ENCODE measurements around the gene NLK. TPM values are rescaled to one million over a fixed set of nuclear protein-coding genes. Genes with fewer than 3 reads are reported as not detected.

The NLK gene
- total and polyA plus RNA-seq, 12 donors: 5.2 to 27.3 (median 20.7) TPM

- ATAC-seq: no peak
- no peak for DNase-seq
- peaks cover 0 to 5% (median 0%) of the 10 kb centered on the region in 9 donors for H3K4me1 ChIP-seq
Observed at GRCh38 chr17:28199728-28200127, 157.3 kb downstream of the NLK start.

GRCh38 chr17:28201315-28201714 is 158.8 kb downstream of the NLK start:
- H3K4me1 ChIP-seq: peaks cover 0 to 5% (median 0%) of the 10 kb centered on the region in 9 donors
- ATAC-seq (no peak), DNase-seq (no peak)
- WGBS, 2 donors: 84 to 89% methylated on average over 3 of the region's 3 CpGs
- no peaks in the 10 kb centered on the region for H3K9me3 ChIP-seq
- intact Hi-C loops (cut with DNase I): no loop called here
- TF ChIP-seq, protein P1, sequence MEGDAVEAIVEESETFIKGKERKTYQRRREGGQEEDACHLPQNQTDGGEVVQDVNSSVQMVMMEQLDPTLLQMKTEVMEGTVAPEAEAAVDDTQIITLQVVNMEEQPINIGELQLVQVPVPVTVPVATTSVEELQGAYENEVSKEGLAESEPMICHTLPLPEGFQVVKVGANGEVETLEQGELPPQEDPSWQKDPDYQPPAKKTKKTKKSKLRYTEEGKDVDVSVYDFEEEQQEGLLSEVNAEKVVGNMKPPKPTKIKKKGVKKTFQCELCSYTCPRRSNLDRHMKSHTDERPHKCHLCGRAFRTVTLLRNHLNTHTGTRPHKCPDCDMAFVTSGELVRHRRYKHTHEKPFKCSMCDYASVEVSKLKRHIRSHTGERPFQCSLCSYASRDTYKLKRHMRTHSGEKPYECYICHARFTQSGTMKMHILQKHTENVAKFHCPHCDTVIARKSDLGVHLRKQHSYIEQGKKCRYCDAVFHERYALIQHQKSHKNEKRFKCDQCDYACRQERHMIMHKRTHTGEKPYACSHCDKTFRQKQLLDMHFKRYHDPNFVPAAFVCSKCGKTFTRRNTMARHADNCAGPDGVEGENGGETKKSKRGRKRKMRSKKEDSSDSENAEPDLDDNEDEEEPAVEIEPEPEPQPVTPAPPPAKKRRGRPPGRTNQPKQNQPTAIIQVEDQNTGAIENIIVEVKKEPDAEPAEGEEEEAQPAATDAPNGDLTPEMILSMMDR (IDR thresholded peaks at IDR 0.05): no peak
- H3K27me3 ChIP-seq: no peaks in the 10 kb centered on the region
- peaks cover 0 to 24% (median 9%) of the 10 kb centered on the region in 9 donors for H3K36me3 ChIP-seq
- H3K27ac ChIP-seq: no peak overlapping the region
- no peak overlapping the region for H3K4me3 ChIP-seq

More at GRCh38 chr17:28199728-28200127, 157.3 kb downstream of the NLK start:
- H3K27me3 ChIP-seq: no peaks in the 10 kb centered on the region
- WGBS, 2 donors: 98 to 100% methylated on average over 2 of the region's 2 CpGs
- TF ChIP-seq, protein P1 (IDR thresholded peaks at IDR 0.05): no peak
- no peaks in the 10 kb centered on the region for H3K9me3 ChIP-seq
- intact Hi-C loops (cut with DNase I): no loop called here
- H3K27ac ChIP-seq: no peak overlapping the region
- H3K36me3 ChIP-seq: peaks cover 0 to 40% (median 9%) of the 10 kb centered on the region in 9 donors
- no peak overlapping the region for H3K4me3 ChIP-seq

- H3K9me3 ChIP-seq: no peaks in the 10 kb centered on the region
- no peaks in the 10 kb centered on the region for H3K36me3 ChIP-seq
- H3K27ac ChIP-seq: no peak overlapping the region
- TF ChIP-seq, protein P1 (IDR thresholded peaks at IDR 0.05): no peak
- intact Hi-C loops (cut with DNase I): no loop called here
- no peak overlapping the region for H3K4me3 ChIP-seq
- 95 to 97% methylated on average over 3 of the region's 3 CpGs for WGBS, 2 donors
- H3K27me3 ChIP-seq: no peaks in the 10 kb centered on the region
- H3K4me1 ChIP-seq: no peaks in the 10 kb centered on the region
- ATAC-seq (no peak), DNase-seq (no peak)
Observed at GRCh38 chr17:28204244-28204643, 161.8 kb downstream of the NLK start.

DNA sequence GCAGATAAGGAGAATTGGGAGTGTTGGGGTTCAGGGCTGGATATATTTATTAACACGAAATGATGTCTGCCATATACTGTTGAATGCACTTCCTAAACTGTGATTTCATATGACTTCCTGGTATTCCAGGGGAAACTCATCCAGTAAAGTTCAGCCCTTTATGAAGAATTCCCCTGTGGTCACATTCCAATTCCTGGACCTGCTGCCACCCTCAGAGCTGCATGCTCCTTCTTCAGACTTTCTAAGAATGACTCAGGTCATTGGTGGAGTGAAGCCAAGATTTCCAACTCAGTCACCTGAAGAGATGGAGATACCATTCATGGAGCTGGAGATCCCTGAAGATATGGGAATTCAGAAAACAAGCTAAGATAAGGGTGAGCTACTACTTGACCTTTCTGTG is 162.3 kb downstream of the NLK start:
- H3K36me3 ChIP-seq: no peaks in the 10 kb centered on the region
- no peak overlapping the region for H3K4me3 ChIP-seq
- H3K9me3 ChIP-seq: no peaks in the 10 kb centered on the region
- TF ChIP-seq, protein P1 (IDR thresholded peaks at IDR 0.05): no peak
- DNase-seq (no peak), ATAC-seq (no peak)
- no peak overlapping the region for H3K27ac ChIP-seq
- intact Hi-C loops (cut with DNase I): no loop called here
- H3K4me1 ChIP-seq: no peaks in the 10 kb centered on the region
- WGBS, 2 donors: 80 to 82% methylated on average over 1 of the region's 1 CpG
- H3K27me3 ChIP-seq: no peaks in the 10 kb centered on the region
